HepG2 (cell line): ENCODE results near the gene CDC34. TPM values are rescaled to one million over a fixed set of nuclear protein-coding genes. Genes with fewer than 3 reads are reported as not detected.

Experiments
- CCDC6 ChIP-seq: sonication (generic); formaldehyde crosslinking; IDR thresholded peaks from 2 replicates; pipeline ENCODE4 v1.8.1; 2022; ENCODE audit warnings: mild to moderate bottlenecking, missing genetic modification reagents, moderate library complexity
- DZIP1 ChIP-seq: sonication (generic); formaldehyde crosslinking; IDR thresholded peaks from 2 replicates; pipeline ENCODE4 v1.5.0; 2020; ENCODE audit warnings: mild to moderate bottlenecking, missing genetic modification reagents
- RFX5 ChIP-seq: IDR thresholded peaks from 2 replicates; pipeline ENCODE4 v1.6.1; 2011; ENCODE audit warnings: low read depth, low read length, improper control_type of control experiment
- ZNF121 ChIP-seq: sonication (generic); formaldehyde crosslinking; IDR thresholded peaks from 2 replicates; pipeline ENCODE4 v1.5.0; 2020; ENCODE audit warnings: mild to moderate bottlenecking, missing genetic modification reagents
- ZNF615 ChIP-seq: sonication (generic); formaldehyde crosslinking; IDR thresholded peaks from 2 replicates; pipeline ENCODE4 v1.5.0; 2020; ENCODE audit warnings: mild to moderate bottlenecking, missing genetic modification reagents, borderline replicate concordance
- ZNF672 ChIP-seq: sonication (generic); formaldehyde crosslinking; IDR thresholded peaks from 2 replicates; pipeline ENCODE4 v1.8.1; 2022; ENCODE audit warnings: missing genetic modification reagents
- ZNF790 ChIP-seq: sonication (generic); formaldehyde crosslinking; IDR thresholded peaks from 2 replicates; pipeline ENCODE4 v1.8.0; 2022; ENCODE audit warnings: missing genetic modification reagents, mild to moderate bottlenecking, borderline replicate concordance
- polyA plus RNA-seq, 8 experiments: library from polyadenylated mRNA; depleted of rRNA in 3 of 8; stranded (reverse) in 7 of 8; unstranded in 1 of 8; fragments of >200 nt; fragmentation: Illumina TruSeq in 4 of 8; extraction: Trizol in 4 of 8; gene quantifications; 2 replicates each; pipeline versions ENCODE4 v1.2.1 to v1.2.3, GENCODE V29; 2011 to 2016; ENCODE audit warnings: low read depth in 4 of 8, missing spikeins in 1 of 8, mixed read lengths in 1 of 8; ENCODE audit not compliant: insufficient read depth in 1 of 8
- total RNA-seq, 5 experiments: library from RNA; depleted of rRNA; stranded (reverse); fragments of >200 nt; fragmentation: Illumina TruSeq; extraction: Trizol; gene quantifications; 2 replicates each; pipeline ENCODE4 v1.2.3, GENCODE V29; 2016; ENCODE audit warnings: low read depth in 1 of 5
- TF ChIP-seq, protein P1 (sequence below): sonication (generic); formaldehyde crosslinking; IDR thresholded peaks from one replicate; pipeline ENCODE4 v1.5.1; 2020; ENCODE audit warnings: mild to moderate bottlenecking, missing genetic modification reagents; ENCODE audit errors: not compliant biosample characterization
- TF ChIP-seq, protein P2 (sequence below): sonication (generic); formaldehyde crosslinking; IDR thresholded peaks from 2 replicates; pipeline ENCODE4 v1.5.1; 2020; ENCODE audit warnings: mild to moderate bottlenecking, missing genetic modification reagents, moderate library complexity
- TF ChIP-seq, protein P3 (sequence below): sonication (generic); formaldehyde crosslinking; IDR thresholded peaks from 2 replicates; pipeline ENCODE4 v1.8.0; 2022; ENCODE audit warnings: low read depth, missing genetic modification reagents

The CDC34 gene
- total and polyA plus RNA-seq, 2 of the 13 experiments (the other 11 are each of a cell fraction or from before 2014, with no cell fraction given): 138 to 150 TPM

DNA sequence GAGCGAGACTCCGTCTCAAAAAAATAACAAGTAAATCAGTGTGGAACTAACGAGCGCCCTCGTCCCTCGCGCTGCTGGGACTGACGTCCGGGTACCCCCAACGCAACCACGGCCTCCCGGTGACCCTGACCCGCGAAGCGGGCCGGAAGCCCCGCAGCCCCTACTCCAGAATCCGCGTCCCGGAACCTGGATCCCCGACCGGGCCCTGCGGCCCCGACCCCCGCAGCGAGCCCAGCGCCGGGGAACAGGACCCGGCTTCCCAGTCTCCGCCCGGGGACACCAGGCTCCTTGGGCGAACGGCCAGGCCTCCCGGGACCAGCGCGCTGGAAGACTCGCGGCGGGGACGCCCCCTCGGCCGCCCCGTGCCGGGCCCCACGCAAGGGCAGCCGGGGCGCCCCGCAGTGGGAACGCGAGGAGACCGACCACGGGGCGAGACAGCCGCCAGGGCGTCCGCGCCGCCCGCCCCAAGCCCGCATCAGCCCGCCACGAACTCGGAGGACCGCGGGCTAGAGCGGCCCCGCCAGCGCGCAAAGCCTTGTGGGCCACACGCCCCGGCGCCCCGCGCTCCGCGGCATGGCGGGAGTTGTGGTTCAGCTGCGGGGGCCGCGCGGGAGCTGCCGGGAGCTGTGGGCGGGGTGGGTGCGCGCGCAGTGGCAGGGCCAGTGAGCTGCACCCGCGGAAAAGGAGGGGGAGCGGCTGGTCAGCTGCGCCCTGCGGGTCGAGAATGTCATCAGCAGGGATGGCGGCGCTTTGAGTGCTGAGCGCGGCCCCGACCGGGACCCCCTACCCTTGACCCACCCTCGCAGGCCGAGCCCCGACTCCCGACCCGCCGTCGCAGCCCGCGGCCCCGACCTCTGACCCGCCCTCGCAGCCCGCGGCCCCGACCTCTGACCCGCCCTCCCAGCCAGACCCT is 42.8 kb upstream of the CDC34 start (continued):
- TF ChIP-seq ZNF121: 0 out of 2 replicates have a peak, but pooled peaks have one; percentile 21
- TF ChIP-seq ZNF790 (CRISPR knock-in tag): no peak
- TF ChIP-seq RFX5: no peak
- TF ChIP-seq CCDC6 (CRISPR knock-in tag): peak; percentile 23; the same call in 1 of the 2 replicates
- TF ChIP-seq ZNF615 (CRISPR knock-in tag): no peak
- peak; percentile 50; the same call in 1 of the 2 replicates for TF ChIP-seq DZIP1 (CRISPR knock-in tag)
- 0 out of 2 replicates have a peak, but pooled peaks have one; percentile 47 for TF ChIP-seq ZNF672 (CRISPR knock-in tag)
- TF ChIP-seq, protein P1, sequence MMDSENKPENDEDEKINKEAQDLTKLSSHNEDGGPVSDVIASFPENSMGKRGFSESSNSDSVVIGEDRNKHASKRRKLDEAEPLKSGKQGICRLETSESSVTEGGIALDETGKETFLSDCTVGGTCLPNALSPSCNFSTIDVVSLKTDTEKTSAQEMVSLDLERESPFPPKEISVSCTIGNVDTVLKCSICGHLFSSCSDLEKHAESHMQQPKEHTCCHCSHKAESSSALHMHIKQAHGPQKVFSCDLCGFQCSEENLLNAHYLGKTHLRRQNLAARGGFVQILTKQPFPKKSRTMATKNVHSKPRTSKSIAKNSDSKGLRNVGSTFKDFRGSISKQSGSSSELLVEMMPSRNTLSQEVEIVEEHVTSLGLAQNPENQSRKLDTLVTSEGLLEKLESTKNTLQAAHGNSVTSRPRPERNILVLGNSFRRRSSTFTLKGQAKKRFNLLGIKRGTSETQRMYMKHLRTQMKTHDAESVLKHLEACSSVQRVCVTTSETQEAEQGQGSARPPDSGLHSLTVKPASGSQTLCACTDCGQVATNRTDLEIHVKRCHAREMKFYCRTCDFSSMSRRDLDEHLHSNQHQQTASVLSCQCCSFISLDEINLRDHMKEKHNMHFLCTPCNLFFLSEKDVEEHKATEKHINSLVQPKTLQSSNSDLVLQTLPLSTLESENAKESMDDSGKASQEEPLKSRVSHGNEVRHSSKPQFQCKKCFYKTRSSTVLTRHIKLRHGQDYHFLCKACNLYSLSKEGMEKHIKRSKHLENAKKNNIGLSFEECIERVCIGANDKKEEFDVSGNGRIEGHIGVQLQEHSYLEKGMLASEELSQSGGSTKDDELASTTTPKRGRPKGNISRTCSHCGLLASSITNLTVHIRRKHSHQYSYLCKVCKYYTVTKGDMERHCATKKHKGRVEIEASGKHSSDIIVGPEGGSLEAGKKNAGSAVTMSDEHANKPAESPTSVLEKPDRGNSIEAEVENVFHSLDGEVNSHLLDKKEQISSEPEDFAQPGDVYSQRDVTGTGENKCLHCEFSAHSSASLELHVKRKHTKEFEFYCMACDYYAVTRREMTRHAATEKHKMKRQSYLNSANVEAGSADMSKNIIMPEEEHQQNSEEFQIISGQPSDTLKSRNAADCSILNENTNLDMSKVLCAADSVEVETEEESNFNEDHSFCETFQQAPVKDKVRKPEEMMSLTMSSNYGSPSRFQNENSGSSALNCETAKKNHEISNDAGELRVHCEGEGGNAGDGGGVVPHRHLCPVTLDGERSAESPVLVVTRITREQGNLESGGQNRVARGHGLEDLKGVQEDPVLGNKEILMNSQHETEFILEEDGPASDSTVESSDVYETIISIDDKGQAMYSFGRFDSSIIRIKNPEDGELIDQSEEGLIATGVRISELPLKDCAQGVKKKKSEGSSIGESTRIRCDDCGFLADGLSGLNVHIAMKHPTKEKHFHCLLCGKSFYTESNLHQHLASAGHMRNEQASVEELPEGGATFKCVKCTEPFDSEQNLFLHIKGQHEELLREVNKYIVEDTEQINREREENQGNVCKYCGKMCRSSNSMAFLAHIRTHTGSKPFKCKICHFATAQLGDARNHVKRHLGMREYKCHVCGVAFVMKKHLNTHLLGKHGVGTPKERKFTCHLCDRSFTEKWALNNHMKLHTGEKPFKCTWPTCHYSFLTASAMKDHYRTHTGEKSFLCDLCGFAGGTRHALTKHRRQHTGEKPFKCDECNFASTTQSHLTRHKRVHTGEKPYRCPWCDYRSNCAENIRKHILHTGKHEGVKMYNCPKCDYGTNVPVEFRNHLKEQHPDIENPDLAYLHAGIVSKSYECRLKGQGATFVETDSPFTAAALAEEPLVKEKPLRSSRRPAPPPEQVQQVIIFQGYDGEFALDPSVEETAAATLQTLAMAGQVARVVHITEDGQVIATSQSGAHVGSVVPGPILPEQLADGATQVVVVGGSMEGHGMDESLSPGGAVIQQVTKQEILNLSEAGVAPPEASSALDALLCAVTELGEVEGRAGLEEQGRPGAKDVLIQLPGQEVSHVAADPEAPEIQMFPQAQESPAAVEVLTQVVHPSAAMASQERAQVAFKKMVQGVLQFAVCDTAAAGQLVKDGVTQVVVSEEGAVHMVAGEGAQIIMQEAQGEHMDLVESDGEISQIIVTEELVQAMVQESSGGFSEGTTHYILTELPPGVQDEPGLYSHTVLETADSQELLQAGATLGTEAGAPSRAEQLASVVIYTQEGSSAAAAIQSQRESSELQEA (CRISPR knock-in tag): no peak
- TF ChIP-seq, protein P2, sequence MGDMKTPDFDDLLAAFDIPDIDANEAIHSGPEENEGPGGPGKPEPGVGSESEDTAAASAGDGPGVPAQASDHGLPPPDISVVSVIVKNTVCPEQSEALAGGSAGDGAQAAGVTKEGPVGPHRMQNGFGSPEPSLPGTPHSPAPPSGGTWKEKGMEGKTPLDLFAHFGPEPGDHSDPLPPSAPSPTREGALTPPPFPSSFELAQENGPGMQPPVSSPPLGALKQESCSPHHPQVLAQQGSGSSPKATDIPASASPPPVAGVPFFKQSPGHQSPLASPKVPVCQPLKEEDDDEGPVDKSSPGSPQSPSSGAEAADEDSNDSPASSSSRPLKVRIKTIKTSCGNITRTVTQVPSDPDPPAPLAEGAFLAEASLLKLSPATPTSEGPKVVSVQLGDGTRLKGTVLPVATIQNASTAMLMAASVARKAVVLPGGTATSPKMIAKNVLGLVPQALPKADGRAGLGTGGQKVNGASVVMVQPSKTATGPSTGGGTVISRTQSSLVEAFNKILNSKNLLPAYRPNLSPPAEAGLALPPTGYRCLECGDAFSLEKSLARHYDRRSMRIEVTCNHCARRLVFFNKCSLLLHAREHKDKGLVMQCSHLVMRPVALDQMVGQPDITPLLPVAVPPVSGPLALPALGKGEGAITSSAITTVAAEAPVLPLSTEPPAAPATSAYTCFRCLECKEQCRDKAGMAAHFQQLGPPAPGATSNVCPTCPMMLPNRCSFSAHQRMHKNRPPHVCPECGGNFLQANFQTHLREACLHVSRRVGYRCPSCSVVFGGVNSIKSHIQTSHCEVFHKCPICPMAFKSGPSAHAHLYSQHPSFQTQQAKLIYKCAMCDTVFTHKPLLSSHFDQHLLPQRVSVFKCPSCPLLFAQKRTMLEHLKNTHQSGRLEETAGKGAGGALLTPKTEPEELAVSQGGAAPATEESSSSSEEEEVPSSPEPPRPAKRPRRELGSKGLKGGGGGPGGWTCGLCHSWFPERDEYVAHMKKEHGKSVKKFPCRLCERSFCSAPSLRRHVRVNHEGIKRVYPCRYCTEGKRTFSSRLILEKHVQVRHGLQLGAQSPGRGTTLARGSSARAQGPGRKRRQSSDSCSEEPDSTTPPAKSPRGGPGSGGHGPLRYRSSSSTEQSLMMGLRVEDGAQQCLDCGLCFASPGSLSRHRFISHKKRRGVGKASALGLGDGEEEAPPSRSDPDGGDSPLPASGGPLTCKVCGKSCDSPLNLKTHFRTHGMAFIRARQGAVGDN (CRISPR knock-in tag): peak; percentile 76
- TF ChIP-seq, protein P3, sequence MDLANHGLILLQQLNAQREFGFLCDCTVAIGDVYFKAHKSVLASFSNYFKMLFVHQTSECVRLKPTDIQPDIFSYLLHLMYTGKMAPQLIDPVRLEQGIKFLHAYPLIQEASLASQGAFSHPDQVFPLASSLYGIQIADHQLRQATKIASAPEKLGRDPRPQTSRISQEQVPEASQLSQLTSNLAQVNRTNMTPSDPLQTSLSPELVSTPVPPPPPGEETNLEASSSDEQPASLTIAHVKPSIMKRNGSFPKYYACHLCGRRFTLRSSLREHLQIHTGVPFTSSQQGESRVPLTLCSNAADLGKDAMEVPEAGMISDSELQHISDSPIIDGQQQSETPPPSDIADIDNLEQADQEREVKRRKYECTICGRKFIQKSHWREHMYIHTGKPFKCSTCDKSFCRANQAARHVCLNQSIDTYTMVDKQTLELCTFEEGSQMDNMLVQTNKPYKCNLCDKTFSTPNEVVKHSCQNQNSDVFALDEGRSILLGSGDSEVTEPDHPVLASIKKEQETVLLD (CRISPR knock-in tag): peak; percentile 96
